Vagina (tissue), 2 donors: ENCODE data around the gene PTS.

ENCODE experiments used
- CTCF ChIP-seq, 3 experiments: fragments of 450-650 bp in 2 of 3; fragments of 200-600 bp in 1 of 3; sonication (generic) in 1 of 3; IDR thresholded peaks; one replicate each; pipeline ENCODE4 v1.5.1; 2017 to 2019; ENCODE audit warnings: antibody characterized with exemption in 3 of 3, mild to moderate bottlenecking in 2 of 3, moderate library complexity in 2 of 3
- POLR2A ChIP-seq, 2 donors: fragments of 450-650 bp; IDR thresholded peaks; one replicate each; pipeline ENCODE4 v1.6.1; 2017; ENCODE audit warnings: antibody characterized with exemption in 2 of 2, mild to moderate bottlenecking in 2 of 2, moderate library complexity in 2 of 2
- POLR2AphosphoS5 ChIP-seq, 2 donors: sonication (generic); formaldehyde crosslinking; IDR thresholded peaks; one replicate each; pipeline ENCODE4 v1.9.0; 2017; ENCODE audit warnings: antibody characterized with exemption in 2 of 2, mild to moderate bottlenecking in 2 of 2, low read depth in 1 of 2; ENCODE audit not compliant: insufficient read depth in 1 of 2

GRCh38 chr11:112182867-112183266 lies 43.4 kb upstream of the PTS start:
- TF ChIP-seq POLR2AphosphoS5 (IDR thresholded peaks at IDR 0.05; ENCODE audit: insufficient read depth in 1 of 2, low read depth in 1 of 2) (no peak), CTCF (IDR thresholded peaks at IDR 0.05) (no peak), POLR2A (IDR thresholded peaks at IDR 0.05) (no peak)
